ENCODE results near the gene DAB2.

Gene DAB2

DNA sequence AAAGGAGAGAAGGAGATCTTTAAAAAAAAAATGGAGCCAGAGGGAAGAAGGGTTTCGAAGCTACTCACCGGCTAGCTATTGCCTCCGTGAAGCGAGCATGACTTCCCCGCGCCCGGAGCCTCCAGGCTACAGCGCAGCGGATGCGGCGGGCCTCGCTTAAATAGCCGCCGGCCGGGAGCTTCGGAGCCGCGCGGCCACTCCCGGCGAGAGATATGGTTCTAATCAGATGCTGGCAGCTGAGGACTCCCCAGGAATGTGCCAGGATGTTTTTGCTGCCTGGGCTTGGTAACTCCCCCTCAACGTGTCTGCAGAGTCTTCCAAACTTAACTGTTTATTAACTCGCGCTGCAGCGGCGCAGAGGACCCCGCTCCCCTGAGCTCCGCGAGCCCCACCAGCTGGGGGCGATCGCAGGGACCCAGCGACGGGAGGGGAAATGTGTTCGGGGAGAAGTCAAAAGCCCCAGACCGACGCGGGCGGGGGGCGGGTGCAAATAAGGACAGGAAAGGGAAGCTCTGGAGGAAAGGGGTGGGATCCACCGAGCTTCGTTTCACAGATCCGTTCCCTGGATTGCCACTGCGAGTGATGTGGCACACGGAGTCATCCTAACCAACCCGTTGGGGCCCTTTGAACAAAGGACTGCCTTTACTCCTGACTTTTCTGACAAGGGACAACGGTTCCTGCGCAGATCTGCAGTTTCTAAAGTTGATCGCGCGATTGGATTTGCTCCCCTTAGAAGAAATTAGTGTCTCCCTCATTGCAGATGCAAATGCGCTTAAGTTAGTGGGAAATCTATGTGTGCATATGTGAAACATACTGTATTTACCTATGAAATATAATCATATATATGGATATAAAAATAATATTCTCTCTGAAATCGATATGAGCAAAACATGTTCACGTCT, at the start of gene DAB2:
TSS of gene DAB2 (minus strand) at position 245 of the 902 bp plus-strand sequence. CDS start 30,660 bp downstream, outside the sequence.
- DNase-seq: peak; percentile 98 to 99

DNA sequence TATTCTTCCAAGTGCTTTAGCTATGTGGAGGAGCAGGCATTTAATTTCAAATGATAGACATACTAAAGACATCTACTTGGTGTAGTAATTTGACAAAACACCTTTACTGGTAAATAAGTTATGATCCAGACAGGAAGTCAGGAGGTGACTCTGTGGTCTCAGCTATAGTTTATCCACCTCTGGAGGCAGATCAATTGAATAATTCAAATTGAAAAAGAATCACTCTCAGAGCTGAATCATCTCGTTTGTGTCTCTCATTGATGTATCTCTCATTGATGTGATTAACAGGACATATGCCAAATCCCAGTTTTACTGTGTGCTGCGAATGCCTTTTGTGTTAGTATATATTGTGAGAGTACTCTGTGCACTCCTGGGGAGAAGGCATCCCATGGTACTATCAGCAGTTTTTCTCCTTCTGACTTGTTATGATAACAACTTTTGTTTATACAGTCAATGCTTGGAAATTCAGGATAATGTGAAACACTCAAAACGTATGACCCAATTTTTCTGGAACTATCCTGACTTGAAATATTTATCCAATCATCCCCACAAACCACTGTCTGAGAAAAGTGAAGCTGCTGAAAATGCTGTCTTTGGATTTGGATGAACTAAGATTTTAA, 48.5 kb upstream of the DAB2 start:
- no peak for DNase-seq

DNA sequence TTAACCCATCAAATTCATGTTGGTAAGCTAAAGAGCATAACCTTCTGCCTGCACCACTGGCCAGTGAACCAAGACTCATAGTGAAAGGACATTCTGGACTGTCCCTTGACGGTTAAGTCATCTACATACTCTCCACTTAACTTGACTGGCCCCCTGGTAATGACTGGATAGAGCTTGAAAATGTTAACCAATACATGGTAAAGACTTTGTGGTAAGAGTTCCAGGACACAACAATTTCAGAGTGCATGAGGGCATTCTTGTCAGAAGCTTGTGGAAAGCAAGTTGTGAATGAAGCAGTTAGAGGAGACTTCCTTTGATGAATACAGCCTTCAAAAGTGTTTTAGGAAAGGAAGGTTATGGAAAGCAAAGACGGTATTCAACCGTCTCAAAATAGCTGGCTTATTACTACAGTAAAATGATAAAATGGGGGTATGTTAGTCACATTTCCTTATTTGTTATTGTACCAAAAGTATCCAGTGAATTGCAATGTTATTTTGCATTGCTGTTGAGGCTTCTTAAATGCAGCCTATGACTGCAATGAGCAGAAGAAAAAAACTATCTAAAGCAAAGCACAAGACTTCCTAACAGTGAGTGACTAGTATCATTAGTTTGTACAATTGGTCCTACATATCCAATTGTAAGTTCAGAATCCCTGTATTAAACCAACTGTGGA, 47.2 kb upstream of the DAB2 start:
- DNase-seq: no peak

DNA sequence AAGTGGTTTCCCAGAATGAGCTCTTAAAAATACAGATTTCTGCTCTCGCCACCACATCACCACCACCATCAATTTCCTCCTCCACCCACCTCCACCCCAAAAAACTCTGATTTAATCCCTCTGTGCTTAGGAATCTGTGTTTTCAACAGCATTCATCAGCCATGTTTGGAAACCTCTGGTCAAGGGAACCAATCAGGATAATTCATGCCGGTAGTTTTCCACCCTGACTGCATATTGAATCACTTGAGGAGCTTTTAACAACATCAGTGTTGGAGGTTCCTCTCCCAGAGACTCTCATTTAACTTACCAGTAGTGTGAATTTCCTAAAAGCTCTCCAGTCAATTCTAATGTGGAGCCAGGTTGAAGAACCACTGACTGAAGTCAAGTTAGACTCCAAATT, 46.0 kb upstream of the DAB2 start:
- no peak for DNase-seq

DNA sequence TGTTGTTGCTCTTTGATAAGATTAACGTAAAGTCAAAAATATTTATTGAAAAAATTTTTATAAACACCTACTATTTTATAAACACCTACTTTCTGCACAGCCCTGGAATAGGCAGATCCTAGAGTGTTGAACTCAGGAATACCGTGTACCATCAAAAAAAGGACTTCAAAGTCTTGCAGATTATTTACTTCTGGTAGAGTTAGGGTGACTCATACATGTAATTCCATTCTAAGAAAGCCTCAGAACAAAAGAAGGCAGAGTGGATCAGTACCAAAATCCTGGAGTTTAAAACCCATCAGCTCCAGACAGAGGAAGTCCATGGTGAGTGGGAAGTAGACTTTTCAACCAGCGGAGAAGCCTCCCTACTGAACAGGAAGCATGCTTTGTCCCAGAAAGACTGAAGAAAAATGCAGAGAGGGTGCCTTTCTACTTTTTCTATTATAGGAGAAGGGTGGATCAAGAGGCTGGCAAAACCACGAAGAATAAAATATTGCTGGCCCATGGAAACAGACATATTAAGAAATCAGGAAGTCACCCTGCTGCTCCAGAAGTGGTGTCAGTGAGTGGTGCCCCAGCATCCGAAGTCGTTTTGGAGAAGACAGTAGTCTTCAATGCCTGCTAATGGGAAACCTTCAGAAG, 45.1 kb upstream of the DAB2 start:
- no peak for DNase-seq

DNA sequence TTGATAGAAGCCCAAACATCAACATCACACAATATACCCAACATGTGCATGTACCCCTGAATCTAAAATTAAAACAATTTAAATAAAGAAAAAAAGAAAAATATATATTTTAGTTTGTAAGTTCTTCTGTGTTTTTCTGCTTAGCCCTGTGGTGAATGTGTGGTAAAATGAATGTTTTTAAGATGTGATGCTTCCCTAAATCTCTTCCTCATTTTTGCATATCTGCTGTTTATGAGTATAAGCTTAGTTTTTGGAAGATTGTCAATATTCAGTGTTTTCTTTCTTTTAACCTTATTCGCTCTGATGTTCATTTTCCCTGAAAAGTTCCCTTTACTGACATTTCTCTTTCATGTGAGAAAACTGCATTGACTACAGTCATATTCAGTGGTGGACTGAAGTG, 44.4 kb upstream of the DAB2 start:
- no peak for DNase-seq

DNA sequence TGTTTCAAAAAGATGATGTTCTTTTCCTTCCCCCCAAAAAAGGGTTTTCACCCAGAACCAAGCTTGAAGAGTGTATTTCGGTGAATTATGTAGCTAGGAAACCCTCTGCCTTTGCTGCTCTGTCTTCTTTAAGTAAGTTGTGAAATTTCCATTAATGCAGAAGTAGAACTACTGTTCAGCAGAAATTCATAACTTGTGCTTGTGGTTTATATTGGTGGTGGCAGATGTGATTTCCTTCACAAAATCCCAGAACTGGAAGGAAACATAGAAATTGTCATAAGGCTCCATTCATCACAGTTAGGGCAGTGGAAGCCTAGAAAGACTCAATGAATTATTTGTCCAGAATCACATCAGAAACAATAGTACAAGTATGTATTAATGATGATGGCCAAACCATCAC, 42.1 kb upstream of the DAB2 start:
- DNase-seq: no peak

DNA sequence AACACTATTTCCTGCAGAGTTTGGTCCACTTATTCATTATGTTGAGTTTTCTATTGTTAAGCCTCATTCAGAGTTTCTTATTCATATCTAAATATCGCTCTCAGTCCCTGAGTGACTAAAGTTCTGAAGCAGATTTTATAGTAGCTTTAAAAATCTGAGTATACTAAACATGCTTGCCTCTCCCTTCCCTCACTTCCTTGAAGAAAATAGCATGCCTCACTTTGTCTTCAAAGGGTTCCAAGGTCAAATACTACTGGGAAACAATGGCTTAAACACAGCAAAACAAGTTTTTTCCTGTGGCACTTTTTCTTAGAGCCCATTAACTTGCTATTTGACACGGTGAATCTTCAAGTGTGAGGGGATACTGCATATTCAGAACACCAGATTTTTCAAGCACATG, 41.1 kb upstream of the DAB2 start:
- DNase-seq: no peak

DNA sequence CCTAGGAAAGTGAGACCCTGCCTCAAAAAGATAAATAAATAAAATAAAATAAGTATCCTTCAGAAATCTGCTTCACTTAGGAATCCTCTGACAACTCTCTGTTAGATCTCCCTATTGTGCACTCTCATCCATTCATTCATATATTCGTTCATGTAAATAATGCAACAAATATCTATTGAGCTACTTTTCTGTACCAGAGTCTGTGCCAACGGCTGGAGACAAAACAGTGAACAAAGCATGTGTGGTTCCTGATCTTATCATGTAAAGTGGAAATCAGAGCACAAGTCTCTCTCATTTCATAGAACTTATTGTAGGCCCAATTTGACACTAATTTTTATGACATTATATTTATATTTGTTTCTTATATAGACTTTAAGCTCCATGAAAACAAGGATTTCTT, 40.3 kb upstream of the DAB2 start:
- DNase-seq: no peak

DNA sequence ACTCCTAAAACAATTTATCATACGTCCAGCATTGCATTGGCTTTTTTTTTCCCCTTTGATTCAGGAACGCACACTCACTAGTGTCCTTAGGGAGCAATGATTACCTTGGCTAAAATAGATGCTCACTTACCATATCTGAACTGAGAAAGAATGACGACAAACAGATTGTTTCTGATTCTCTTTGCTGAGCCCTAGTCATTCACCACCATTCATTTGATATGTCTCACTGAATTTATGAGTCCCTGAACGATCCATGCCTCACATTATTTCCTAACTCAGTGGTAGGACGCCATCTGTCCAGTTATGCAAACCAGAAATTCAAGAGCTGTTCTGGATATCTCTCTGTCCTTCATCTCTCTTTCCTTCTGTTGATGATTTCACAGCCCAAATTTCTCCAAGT, 39.3 kb upstream of the DAB2 start:
- DNase-seq: no peak

DNA sequence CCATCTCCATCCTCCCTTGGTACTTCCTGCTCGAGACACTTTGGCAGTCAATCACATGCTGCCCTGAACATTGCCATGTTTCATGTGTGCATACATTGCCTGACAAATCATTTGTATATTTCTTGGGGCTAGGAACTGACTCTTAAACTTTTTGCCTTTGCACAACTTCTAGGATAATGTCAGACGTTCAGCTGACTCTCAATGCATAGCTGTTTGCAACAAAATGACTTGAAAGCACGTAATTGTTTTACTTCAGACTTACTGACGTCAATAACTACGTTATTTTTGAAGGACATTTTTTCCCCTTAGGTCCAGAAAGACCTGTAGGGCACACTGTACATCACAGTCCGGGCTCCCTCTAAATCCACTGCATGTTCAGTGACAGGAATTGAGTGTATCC, 37.4 kb upstream of the DAB2 start:
- DNase-seq: no peak

DNA sequence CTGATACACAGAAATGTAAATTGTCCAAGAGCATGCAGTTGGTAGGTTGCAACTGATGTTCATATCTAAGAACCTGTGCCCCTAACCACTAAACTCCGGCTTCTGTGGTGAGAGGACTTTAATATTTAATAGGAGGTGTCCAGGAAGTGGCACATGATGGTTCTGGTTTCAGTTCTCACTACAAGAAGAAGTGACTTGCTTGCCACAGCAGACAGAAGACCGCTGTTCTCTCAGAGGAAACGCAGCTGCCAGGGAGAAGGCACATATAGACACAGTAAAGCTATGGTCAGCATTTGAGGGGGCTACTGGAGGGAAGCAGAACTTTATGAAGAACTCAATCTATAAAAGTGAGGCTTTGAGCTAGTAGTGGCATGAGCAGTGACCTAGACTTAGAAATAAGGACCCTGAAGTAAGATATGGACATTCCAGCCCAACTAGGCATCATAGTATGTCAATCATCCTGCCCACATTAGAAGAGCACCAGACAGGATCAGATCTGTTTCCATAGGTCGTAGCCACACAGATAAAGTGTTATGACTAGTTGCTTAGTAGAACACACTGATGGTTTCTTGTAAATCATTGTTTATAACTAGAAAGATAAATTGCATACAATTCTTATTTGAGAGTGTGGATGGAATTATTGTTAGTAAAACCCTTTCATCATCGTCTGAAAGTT, 36.4 kb upstream of the DAB2 start:
- DNase-seq: no peak

DNA sequence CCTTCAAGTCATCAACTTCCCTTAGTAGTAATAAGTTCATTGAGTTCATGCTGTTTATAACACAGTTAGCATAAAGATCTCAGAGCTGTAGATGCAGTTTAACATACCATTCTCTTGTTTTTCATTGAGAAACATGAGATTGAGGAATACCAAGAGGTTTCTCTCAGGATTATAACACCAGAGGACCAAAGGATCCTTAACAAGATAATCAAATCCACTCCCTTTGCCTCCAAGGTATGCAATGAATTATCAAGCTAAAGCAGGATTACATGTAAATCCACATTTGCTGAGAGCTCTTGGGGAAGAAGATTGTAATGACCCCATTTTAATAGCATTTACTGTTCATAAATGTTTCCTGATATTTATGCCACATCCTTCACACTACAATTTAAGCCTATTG, 35.1 kb upstream of the DAB2 start:
- no peak for DNase-seq

DNA sequence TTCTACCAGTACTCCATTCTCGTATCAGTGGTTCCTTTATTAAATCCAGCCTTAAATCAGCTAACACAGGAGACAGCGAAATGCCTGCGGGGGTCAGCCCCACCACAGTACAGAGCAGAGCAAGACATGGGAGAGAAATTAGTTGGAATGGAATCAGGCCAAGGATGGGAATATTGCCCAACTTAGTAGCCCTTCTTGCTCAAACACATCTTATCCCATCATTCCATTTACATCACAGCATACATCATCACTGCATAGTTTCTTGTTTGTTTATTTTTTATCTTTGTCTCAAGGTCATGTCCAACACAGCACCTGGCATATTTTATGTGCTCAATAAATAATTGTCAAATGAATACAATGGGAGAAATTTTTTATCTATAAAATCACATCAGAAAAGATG, 34.3 kb upstream of the DAB2 start:
- peak in 1 of 2 experiments; percentile 32 for DNase-seq

DNA sequence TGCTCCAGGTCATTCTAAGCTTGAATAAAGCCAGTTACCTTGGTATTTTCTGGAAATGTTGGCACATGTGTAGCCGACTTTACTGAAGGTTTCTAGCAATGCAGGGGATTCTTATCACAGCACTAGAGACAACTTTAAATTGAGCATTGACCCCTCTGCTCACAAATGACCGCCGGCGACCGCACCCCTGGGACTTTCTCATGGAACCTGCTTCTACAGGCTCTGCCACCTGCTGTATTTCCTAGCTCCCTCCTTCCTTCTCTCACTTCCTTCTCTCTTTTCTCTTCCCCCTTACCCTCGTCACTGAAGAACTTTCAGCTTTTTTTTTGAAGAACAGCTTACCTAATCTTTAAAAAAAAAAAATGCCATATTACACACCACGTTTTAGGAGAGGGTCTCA, 30.9 kb upstream of the DAB2 start:
- DNase-seq: no peak

DNA sequence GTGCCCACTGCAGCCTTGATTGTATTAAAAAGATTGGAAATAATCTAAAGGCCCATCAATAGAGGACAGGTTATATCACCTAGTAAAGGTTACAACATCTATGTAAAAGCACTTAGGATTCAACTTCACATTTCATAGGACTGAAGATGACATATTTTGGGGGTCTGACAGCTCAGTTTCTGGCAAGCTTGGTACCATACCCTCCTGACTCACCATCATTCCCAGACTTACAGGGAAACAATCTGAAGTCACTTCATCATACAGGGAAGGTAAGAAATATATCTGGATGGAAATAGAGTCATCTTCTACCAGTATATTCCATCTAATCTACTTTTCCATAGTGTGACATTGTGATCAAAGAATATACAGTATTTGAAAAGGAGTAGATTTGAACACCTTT, 28.8 kb upstream of the DAB2 start:
- DNase-seq: no peak

DNA sequence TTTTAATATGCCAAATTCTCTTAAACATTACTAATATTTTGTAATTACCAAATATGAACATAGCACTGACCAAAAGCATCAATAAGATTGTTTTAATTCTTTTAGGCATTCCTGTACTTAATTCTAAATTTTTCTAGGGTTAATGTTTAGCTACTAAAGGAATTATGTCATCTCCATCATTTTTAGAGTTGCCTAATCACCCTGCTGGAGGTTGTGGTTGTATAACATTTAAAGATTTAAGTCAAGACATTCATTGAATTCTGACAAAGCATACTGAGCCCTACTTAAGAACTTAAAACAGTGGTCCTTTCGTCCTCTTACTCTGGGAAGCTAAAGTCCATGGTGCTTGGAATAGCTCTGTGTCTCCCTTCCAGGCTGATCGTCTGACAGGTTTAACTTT, 28.1 kb upstream of the DAB2 start:
- no peak for DNase-seq

DNA sequence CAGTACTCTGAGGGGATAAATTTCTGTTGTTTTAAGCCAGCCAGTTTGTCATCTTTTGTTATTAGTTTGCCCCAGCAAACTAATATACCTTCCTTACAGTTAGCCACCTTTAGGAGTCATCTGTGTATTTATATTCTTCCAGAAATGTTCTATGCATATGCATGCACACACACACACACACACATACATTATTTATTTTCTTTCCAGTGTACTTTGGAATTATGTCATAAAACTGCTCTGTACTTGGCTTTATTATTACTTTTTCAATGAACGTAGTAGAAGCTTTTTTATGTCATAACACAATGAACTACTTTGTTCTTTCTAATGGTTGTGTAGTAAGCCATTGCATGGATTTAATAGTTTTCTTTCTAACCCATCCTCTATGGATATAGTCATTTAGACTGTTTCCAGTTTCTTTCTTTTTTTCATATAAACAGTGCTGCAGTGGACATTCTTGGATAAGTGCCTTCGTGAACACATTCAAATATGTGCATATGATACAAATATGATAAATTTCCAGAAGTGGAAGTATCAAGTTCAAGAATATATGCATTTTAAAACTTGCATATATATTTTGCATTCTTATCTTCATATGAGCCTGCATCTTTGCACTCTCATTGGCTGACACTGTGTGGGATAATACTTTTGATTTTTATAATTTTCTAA, 26.6 kb upstream of the DAB2 start:
- no peak for DNase-seq

DNA sequence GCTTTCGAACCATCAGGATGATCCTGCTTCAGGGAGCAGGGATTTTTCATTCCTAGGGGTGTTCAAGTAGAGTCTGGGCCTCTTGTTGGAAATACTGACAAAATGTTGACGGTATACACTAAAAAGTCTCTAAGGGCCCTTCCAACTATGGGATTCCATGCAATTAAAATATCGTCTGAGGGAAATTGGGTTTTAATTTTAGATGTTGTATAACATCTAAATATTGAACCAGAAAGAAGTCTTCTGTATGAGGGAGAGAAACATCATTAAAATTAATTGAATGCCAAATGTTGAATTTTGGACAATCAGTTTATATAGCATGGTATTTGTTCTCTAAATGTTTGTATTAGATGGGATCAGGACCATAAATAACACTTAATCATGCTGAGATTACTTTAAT, 25.7 kb upstream of the DAB2 start:
- DNase-seq: no peak

DNA sequence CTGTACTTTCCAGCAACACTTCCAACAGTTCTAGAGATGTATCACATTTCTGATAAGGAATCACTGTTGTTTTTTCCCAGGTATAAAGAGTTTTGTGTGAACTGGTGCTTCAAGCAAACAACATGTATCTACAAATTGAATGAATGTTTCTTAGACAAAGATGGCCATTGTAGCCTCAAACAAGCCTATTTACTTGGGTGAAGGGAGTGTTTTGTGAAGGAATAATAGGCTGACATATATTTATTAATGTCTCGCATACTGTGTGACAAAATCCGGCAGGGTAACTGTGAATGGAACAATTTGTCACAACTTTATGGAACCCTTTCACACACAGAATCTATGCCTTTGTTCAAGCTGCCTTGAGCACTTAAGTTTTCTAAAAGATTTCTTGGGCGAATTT, 24.8 kb upstream of the DAB2 start:
- no peak for DNase-seq

DNA sequence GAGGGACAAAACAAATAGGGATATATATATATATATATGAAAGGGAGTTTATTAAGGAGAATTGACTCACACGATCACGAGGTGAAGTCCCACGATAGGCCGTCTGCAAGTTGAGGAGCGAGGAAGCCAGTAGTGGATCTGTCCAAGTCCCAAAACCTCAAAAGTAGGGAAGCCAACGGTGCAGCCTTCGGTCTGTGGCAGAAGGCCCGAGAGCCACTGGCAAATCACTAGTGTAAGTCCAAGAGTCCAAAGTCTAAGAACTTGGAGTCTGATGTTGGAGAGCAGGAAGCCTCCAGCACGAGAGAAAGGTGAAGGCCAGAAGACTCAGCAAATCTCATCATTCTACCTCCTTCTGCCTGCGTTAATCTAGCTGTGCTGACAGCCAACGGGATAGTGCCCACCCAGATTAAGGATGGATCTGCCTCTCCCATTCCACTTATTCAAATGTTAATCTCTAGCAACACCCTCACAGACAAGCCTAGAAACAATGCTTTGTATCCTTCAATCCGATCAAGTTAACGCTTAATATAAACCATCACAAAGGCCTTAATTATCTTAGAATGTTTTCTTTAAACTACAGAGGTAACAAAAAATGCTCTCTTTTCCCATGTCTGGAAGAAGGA, 23.8 kb upstream of the DAB2 start:
- DNase-seq: no peak

DNA sequence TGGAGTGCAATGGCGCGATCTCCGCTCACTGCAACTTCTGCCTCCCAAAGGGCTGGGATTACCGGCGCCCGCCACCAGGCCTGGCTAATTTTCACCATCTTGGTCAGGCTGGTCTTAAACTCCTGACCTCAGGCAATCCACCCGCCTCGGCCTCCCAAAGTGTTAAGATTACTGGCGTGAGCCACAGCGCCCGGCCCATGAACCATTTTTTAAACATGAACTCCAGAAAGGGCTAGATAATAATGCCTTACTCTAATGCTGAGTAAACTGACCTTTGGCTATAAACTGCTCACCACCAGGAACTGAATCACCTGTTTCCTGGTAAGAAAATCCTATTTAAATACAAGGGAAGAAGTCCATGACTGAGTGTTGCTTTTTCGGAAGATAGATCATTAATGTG, 23.2 kb upstream of the DAB2 start:
- DNase-seq: no peak
